ENCODE measurements around the gene PGBD4. TPM values are rescaled to one million over a fixed set of nuclear protein-coding genes. Genes with fewer than 3 reads are reported as not detected.

Gene PGBD4
- total RNA-seq (2022; extraction: Qiagen RNA extraction), result 1.3 to 1.7 TPM (median 1.6 TPM) in 5 replicates

GRCh38 chr15:34101366-34102174 is at the start of gene PGBD4, which contains the start of gene EMC7:
Gene PGBD4, plus strand, starts transcription at chr15:34102083. Its CDS starts 449 bp downstream, at chr15:34102532.
Gene EMC7, minus strand, starts transcription at chr15:34101862. Its CDS starts 23 bp downstream, at chr15:34101839.

Other genes with a start within 250 kb of the PGBD4 start
- 0.04 TPM in 1 of 5 replicates, not detected in the others for gene CHRM5, start 133.6 kb upstream of the PGBD4 start, total RNA-seq (2022; extraction: Qiagen RNA extraction)
- gene AVEN, start 62.9 kb upstream of the PGBD4 start, total RNA-seq (2022; extraction: Qiagen RNA extraction), result 21.2 to 22.7 TPM (median 21.8 TPM) in 5 replicates
- gene EMC7, start 221 bp upstream of the PGBD4 start, total RNA-seq (2022; extraction: Qiagen RNA extraction), result 133 to 147 TPM (median 138 TPM) in 5 replicates
- 27.2 to 33.4 TPM (median 30.9 TPM) in 5 replicates for gene KATNBL1, start 108.0 kb downstream of the PGBD4 start, total RNA-seq (2022; extraction: Qiagen RNA extraction)
- 180 to 193 TPM (median 186 TPM) in 5 replicates for gene EMC4, start 122.9 kb downstream of the PGBD4 start, total RNA-seq (2022; extraction: Qiagen RNA extraction)
- gene SLC12A6, start 235.7 kb downstream of the PGBD4 start, total RNA-seq (2022; extraction: Qiagen RNA extraction), result 3.4 to 8.8 TPM (median 6.9 TPM) in 5 replicates
- 490 to 578 TPM (median 506 TPM) in 5 replicates for gene NOP10, start 241.1 kb downstream of the PGBD4 start, total RNA-seq (2022; extraction: Qiagen RNA extraction)
- gene NUTM1, start 241.2 kb downstream of the PGBD4 start, total RNA-seq (2022; extraction: Qiagen RNA extraction), result not detected in 5 replicates

All from A549 treated with dexamethasone at 1 μM for 4 hours (cell line).